ENCODE results near the gene WFDC2.
"Not testable (repeated sequence)": the region's sequence is repeated elsewhere in the genome, so short reads cannot be mapped to it uniquely, and the experiment has no call there.

The WFDC2 gene

GRCh38 chr20:45450097-45450818 is 19.3 kb upstream of the WFDC2 start:
- DNase-seq (ENCODE audit: low read depth in 4 of 4, low spot score in 1 of 4), result no peak

DNA sequence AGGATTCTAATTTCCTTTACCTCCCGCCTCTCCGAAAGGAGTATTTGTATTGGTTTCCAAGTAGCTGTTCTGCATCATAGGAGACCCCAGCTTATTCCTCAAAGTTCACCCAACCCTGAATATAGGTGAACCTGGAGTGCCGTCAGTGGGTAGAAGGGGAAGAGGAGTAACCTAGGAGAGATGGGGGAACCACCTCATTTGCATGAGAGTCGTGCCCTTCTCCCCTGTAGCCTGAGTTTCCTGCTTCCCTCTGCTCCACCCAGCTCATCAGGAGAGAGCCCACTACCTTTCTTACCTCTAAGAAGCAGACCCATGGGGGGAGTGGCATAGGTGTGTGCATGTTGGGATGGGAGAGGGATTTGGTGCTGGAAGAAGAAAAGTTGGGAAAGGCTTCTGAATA is 17.3 kb upstream of the WFDC2 start:
- no peak for DNase-seq (ENCODE audit: low read depth in 4 of 4, low spot score in 1 of 4)

DNA sequence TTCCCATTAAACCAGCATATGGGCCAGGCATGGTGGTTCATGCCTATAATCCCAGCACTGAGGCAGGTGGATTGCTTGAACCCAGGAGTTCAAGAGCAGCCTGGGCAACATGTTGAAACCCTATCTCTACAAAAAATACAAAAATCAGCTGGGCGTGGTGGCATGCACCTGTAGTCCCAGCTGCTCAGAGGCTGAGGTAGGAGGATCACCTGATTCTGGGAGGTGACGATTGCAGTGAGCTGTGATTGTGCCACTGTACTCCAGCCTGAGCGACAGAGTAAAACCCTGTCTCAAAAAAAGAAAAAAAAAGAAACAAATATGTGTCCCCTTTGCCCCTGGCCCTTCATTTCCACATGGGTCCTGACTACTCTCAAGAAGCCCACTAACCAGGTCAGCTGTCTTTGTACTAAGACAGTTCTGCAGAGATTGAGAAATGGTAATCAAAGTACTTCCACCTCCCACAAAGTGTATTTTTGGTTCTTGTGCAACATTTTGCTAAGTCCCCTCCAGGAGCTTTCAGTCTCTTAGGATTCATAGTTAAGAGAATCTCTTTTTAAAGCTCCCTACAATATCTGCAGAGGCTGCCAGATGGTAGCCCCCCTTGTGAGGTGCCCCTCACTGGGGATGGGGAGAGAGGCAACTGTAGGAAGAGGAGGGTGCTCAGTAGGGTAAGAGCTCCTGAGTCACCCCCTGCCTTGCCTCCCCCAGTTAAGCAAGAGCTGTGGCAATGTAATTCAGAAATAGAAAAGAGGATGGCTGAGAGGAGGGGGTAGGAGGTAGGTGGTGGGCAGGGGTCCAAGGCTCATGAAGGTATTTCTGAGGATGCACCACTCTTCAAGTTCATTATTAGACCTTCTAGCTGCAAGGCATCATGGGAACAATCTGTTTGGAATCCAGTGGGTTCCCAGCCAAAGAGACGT is 16.5 kb upstream of the WFDC2 start:
- no peak for DNase-seq (ENCODE audit: low read depth in 4 of 4, low spot score in 1 of 4)

DNA sequence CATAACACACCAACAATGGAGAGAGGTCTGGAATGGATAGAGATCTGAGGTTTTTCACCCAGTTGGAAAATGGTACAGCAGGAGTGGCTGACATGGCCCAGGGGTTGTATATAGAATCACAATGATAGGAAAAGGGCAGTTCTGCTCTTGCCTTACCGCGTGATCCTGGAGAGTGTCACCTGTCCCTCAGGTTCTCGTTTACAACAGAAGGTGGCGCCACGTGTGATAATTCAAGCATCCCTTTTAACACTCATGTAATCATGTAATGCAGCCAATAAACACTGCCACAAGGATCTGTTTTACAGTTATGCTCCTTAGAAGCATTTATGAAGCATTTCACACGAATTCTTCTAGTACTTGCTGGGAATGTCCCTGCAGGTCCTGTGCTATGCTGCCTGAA is 12.9 kb upstream of the WFDC2 start:
- DNase-seq (ENCODE audit: low read depth in 4 of 4, low spot score in 1 of 4), result no peak

- DNase-seq (ENCODE audit: low read depth in 4 of 4, low spot score in 1 of 4), result no peak
Measured at GRCh38 chr20:45459606-45460005, 9.9 kb upstream of the WFDC2 start.

DNA sequence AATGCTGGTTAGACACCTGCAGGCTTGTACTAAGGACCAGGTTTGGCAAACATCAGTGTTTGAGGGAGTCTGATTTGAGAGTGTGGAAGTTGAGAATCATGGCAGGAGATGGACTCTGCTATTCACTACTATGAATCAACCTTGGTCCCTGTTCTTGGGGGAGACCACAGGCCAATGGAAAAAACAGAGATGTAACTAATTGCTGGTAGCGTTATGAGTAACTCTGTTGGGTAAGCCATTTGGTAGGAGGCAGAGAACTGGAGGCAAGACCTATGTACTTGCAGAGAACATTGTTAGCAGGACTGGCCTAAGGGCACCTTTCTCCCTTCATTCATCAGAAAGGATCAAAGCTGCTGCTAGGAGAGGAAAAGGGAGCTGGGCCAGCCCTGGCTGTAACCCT is 8.3 kb upstream of the WFDC2 start:
- no peak for DNase-seq (ENCODE audit: low read depth in 4 of 4, low spot score in 1 of 4)

DNA sequence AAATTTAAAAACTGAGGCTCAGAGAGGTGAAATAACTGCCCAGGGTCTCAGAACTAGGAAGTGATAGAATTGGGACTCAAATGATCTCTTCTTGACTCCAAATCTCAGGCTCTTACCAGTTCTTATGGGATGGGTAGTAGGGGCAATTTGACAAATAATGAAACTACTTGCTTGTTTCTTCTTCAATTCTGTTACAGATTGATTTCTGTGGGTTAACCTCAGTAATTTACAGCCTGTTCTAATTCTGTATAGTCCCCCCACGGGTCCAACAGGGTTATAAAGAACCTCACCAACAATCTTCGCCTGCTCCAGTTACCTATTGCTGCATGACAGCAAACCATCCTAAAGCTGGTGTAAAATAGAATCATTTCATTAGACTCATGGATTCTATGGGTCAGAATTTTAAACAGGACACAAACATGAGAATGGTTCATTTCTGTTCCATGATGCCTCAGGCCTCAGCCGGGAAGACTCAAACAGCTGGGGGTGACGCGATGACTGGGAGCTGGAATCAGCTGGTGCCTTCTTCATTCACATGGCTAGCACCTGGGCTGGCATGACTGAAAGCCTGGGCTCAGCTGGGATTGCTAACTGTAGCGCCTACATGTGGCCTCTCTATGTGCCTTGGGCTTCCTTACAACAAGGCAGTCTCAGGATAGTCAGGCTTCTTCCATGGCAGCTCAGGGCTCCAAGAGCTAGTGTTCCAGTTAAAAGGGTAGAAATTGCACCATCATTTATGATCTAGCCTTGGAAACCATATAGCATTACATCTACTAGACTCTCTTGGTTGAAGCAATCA is 6.6 kb upstream of the WFDC2 start:
- no peak for DNase-seq (ENCODE audit: low read depth in 4 of 4, low spot score in 1 of 4)

DNA sequence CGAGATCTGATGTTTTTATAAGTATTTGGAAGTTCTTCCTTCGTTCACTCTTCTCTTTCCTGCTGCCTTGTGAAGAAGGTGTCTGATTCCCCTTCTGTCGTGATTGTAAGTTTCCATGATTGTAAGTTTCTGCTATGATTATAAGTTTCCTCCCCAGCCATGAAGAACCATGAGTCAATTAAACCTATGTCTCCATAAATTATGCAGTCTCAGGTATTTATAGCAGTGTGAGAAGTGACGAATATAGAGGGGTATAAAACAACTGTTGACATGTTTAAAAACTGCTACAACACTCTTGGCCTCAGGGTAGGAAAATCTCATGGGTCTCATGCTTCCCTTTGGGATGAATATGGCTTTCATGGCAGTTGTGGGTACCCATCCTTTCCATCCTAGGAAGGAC is 5.8 kb upstream of the WFDC2 start:
- DNase-seq (ENCODE audit: low read depth in 4 of 4, low spot score in 1 of 4), result no peak

GRCh38 chr20:45465491-45466266 is 3.9 kb upstream of the WFDC2 start:
- DNase-seq (ENCODE audit: low read depth in 4 of 4, low spot score in 1 of 4), result no peak

- DNase-seq (ENCODE audit: low read depth in 4 of 4, low spot score in 1 of 4), result no peak
Measured at GRCh38 chr20:45467172-45467571, 2.4 kb upstream of the WFDC2 start.

DNA sequence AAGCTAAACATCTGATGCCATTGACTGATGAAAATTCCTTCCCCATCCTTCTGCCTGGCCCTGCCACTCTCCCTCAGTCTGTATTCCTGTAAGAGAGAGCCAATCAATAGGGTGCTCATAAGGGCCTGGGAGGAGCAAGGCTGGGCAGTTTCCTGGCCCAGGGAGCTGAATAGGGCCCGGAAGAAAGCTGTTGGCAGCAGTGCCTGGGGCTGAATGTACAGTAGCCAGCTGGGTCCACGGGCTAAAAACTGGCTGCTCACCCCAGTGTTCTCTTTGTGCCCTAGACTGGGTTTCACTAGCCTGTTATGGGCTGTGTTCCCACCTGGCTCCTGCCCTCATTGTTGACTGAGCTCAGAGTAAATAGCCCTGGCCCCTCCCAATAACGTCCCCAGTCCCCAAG is 1.7 kb upstream of the WFDC2 start:
- no peak for DNase-seq (ENCODE audit: low read depth in 4 of 4, low spot score in 1 of 4)

GRCh38 chr20:45470262-45470931 is 844 bp downstream of the WFDC2 start:
- peak in 1 of 4 experiments; percentile 31 for DNase-seq (ENCODE audit: low read depth in 4 of 4, low spot score in 1 of 4)

DNA sequence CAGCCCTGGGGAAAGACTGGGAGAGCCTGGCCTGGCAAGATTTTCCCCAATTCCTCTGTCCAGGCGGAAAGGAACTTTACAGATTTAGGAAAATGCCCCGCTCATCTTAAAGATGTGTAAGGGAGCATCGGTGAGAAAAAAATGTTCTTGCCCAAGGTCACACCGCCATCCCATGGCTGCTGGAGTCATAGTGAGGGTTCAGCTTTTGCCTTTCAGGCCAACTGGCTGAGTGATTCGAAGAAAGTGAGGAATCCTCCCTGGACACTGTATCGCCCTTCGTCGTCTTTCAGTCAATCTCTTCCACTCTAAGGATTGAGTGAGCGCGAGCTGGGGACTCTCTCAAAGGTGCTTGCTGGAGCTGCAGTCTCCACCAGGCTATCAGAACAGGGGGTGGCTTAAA is 1.4 kb downstream of the WFDC2 start:
- DNase-seq (ENCODE audit: low read depth in 4 of 4, low spot score in 1 of 4), result no peak

GRCh38 chr20:45472286-45472685 is 2.7 kb downstream of the WFDC2 start:
- not testable (repeated sequence) for DNase-seq (ENCODE audit: low read depth in 4 of 4, low spot score in 1 of 4)

DNA sequence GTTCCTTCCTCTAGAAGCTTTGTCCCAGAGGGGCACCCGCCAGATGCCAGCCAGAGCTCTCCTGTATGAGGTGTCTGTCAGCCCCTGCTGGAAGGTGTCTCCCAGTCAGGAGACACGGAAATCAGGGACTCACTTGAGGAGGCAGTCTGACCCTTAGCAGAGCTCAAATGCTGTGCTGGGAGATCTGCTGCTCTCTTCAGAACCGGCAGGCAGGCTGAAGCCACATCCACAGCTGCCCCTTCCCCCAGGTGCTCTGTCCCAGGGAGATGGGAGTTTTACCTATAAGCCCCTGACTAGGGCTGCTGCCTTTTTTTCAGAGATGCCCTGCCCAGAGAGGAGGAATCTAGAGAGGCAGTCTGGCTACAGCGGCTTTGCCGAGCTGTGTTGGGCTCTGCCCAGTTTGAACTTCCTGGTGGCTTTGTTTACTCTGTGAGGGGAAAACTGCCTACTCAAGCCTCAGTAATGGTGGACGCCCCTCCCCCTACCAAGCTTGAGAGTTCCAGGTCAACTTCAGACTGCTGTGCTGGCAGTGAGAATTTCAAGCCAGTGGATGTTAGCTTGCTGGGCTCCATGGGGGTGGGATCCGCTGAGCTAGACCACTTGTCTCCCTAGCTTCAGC is 8.1 kb downstream of the WFDC2 start:
- DNase-seq (ENCODE audit: low read depth in 4 of 4, low spot score in 1 of 4), result not testable (repeated sequence)

GRCh38 chr20:45479822-45480221 is 10.3 kb downstream of the WFDC2 start:
- DNase-seq (ENCODE audit: low read depth in 4 of 4, low spot score in 1 of 4), result no peak

GRCh38 chr20:45484676-45485075 is 15.1 kb downstream of the WFDC2 start:
- DNase-seq (ENCODE audit: low read depth in 4 of 4, low spot score in 1 of 4), result no peak

DNA sequence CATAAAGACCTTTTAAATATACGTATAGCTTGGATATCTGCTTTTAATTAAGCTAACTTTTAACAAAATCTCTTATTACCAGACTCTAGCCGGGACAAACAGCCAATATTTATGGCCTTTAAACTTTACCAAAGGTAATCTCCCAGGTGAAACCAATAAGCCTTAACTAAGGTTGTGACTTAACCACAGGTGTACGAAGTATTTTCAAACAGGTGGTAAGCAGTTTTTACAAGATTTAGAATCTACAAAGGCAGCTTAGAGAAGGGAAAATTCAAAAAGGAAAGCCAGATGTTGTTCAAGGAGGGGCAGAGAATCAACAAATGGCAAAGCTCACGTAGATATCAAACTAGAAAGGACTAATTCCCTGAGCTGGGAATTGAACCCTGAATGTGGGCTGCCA is 15.8 kb downstream of the WFDC2 start:
- no peak for DNase-seq (ENCODE audit: low read depth in 4 of 4, low spot score in 1 of 4)

DNA sequence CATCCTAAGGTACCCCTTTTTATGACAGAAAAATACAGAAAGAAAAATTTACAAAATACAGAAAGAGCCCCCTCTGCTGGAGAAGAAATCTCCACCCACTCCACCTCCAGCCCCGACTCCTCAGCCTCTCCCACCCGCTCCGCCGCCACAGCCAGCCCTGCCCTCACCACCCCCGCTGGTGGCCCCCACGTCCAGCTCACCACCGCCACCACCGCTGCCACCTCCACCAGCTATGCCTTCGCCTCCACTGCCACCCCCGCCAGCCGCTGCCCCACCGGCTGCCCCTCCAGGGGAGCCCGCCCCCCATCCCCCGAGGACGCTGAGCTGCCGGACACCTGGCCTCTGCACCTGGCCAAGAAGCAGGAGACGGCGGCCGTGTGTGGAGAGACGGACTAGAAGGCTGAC is 17.7 kb downstream of the WFDC2 start:
- DNase-seq (ENCODE audit: low read depth in 4 of 4, low spot score in 1 of 4), result no peak

DNA sequence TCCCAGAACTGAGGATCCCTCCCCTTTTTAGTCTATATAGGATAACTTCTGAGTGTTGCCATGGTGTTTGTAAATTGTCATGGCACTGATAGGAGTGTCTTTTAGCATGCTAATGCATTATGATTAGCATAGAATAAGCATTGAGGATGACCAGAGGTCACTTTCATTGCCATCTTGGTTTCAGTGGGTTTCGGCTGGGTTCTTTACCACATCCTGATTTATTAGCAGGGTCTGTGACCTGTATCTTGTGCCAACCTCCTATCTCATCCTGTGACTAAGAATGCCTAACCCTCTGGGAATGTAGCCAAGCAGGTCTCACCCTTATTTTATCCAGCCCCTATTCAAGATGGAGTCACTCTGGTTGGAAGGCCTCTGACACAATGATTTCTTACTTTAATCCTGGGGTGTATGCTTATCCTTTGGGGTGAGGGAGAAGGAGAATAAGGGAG is 19.6 kb downstream of the WFDC2 start:
- DNase-seq (ENCODE audit: low read depth in 4 of 4, low spot score in 1 of 4), result no peak

All from stimulated activated CD4-positive, alpha-beta T cell treated with anti-CD3 and anti-CD28 coated beads, Interleukin-1b, Interleukin-23, amount 100 ng/mL, for 24 hours (primary cell).